Kasumi-1 (cell line): ENCODE data around the gene ADAM17.

Source experiments
- DNase-seq, 2 experiments: peaks; one replicate each; lab custom pipeline; 2025; lab: John Stamatoyannopoulos, UW

Gene ADAM17

DNA sequence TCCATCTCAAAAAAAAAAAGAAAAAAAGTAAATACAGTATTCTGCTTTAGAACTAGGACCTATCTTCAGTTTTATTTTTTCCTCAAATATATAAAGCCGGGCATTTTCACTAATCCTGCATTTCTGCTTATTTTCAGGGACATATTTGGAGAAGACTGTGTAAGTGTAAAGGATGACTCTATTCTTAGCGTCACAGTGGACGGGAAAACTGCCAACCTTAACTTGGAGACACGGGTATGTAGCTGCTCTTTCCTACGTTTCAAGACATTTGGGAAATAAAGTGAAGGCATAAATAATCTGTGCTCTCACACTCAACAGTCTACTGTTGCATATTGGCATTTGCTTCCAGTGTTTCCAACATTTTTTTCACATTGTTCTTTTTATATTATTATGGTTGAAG is 84.4 kb downstream of the ADAM17 start:
- DNase-seq, result no peak

GRCh38 chr2:9467687-9468086 is 87.9 kb downstream of the ADAM17 start:
- no peak for DNase-seq

GRCh38 chr2:9466147-9466683 is 89.4 kb downstream of the ADAM17 start:
- no peak for DNase-seq

DNA sequence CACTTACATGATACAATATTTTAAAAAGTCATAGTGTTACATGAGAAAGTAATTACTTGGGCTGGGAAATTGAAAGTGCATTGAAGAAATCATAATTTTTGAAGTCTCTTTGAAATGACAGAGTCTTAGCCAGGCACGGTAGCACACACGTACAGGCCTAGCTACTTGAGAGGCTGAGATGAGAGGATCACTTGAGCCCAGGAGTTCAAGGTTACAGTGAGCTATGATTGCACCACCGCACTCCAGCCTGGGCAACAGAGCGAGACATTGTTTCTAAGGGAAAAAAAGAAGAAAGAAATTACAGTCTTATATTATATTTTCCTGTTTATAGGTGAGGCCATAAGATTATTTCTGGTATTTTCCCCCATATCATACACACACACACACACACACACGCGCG is 90.5 kb downstream of the ADAM17 start:
- DNase-seq, result no peak

GRCh38 chr2:9463698-9464034 is 92.0 kb downstream of the ADAM17 start:
- peak; percentile 81 to 82 for DNase-seq

GRCh38 chr2:9462886-9463697 is 92.5 kb downstream of the ADAM17 start:
- peak in 1 of 2 experiments; percentile 22 for DNase-seq

- no peak for DNase-seq
Observed at GRCh38 chr2:9462313-9462712, 93.3 kb downstream of the ADAM17 start.

GRCh38 chr2:9461079-9461478 is 94.6 kb downstream of the ADAM17 start:
- no peak for DNase-seq

GRCh38 chr2:9460441-9461017 is 95.1 kb downstream of the ADAM17 start:
- no peak for DNase-seq

DNA sequence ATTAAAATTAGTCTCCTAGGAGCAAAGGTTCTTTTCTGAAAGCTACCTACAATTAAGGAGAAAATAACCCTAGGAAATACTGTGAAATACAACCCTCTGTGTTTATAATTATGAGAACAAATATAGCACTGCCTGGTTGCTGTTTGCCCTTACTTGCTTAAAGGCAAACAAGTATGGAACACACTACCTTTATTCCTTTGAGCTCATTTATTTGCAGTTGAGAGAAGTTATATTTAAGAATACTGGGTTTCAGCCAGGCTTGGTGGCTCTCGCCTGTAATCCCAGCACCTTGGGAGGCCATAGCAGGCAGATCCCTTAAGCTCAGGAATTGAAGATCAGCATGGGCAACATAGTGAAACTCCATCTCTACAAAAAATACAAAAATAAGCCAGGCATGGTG is 104.4 kb downstream of the ADAM17 start:
- no peak for DNase-seq

DNA sequence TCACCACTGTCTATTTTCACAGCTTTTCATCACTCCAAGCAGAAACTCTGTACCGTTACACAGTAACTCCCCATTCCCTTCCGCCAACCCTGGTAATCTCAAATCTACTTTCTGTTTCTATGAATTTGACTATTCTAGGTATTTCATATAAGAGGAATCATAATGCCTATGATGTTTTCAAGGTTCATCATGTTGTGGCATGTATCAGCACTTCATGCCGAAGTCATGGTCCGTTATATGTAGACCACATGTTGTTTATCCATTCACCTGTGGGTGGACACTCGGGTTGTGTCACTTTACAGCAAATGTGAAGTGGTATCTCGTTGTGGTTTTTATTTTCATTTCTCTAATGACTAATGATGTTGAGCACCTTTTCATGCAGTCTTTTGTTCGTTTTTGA is 110.5 kb downstream of the ADAM17 start:
- no peak for DNase-seq

DNA sequence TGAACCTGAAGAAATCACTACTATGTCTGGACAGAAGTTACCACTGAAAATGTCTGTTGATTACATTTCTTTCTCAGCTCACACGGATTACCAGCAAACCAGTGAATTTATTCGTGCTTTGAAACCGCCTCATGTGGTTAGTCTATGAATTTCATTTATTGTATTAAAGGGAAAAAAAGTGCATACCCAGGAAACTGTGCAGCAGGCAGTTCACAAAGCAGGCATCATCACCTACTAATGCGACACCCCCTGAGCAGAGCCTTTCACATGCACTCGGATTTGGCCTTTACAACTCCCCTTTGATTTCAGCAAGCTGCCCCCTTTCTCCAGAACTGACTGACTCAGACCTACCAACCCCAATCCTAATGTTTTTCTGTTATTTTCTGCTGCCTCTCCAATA is 112.1 kb downstream of the ADAM17 start:
- DNase-seq, result no peak

DNA sequence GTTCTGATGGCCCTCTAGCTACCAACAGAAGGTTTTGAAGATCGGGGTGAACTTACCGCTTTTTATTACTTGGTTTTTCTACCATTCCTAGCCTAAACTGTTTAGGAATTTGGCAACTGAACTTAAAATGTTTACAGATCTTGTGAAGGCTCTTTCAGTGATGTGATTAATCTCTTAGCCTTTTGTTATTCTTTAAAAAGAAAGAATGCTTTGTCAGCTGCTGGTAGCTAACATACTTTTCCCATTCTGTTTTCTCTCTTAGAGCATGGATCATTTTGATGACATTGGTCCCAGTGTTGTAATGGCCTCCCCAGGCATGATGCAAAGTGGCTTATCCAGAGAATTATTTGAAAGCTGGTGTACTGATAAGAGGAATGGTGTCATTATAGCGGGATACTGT is 114.1 kb downstream of the ADAM17 start:
- DNase-seq, result no peak

DNA sequence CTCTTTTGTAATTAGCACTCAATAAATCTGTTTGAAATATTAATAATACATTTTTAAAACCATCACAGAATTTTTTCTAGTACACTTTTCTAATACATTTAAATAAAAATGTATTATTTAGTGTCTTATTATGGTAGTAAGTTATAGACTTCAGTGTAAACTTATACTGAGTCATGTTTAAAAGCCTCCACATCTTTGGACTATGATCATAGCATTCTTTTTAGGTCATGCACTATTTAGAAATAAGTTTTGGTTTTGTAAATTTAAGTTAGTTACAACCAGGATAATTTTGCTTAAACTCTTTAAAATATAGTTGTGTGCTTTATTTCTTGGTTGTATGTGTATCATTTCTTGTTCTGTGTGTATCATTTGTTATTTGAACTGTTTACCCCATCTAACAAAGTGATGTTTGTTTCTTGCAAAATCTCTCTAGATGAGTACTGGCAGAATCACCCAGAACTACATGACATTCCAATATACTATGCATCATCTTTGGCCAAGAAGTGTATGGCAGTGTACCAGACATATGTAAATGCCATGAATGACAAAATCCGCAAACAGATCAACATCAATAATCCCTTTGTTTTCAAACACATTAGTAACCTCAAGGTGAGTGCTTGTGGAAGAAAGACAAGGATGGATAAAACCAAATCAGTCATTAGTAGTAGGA is 115.4 kb downstream of the ADAM17 start:
- no peak for DNase-seq

- no peak for DNase-seq
Observed at GRCh38 chr2:9439536-9439935, 116.1 kb downstream of the ADAM17 start.
